Measurements from ENCODE around the gene LYZL6. TPM values are rescaled to one million over a fixed set of nuclear protein-coding genes. Genes with fewer than 3 reads are reported as not detected.
A peak's percentile ranks its signal among the peaks of the same experiment; 100 is the strongest.

Gene LYZL6
- total RNA-seq, 2 donors from 2014 or later: not detected

DNA sequence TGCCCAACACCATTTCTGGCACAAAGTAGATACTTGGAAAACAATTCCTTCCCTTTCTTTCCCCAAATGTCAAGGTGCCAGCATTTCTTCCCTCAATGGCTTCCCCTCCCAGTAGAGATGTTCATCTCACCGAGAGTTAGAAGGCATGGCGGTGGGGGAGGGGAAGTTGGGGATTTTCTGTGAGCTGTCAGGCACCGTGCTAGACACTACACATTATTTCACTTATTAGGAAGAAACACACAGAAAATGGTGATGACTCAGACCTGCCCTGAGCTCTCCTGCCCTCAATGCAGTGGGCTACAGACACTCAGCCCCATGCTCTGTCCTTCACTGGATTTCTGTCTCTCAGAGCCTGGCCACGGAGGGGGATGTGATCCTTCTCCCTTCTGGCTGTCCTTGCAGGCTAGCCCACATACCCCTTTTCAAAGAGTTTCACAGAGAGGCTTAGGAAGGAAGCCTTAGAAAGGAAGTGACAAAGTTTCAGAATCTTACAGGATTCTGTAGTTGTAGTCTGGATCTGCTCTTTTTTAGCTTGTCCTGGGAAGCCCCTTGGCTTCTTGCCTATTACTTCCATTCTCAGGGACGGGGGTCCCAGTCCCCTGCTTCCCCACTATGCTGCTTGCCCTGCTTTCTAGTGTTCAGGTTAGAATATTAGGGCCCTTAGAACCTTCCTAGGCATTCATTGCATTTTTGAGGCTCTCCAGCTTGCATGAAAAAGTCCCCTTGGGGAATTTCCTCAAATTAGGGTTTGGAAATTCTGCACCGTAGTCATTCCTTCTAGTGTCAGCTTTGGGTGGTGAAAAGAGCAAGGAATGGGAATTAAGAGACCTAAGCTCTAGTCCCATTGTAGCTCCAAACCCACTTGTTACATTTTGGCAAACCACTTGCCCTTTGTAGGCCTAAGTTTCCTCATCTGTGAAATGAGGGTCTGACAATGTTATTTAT is 51.1 kb downstream of the LYZL6 start:
- 83 to 85% methylated on average over 3 to 4 of the region's 6 CpGs for WGBS, 2 experiments (ENCODE audit: insufficient coverage in 1 of 2, insufficient read length in 1 of 2)
- H3K9me3 Mint-ChIP-seq: no peaks in the 10 kb centered on the region
- H3K27ac Mint-ChIP-seq: peak overlapping the region; percentile 44
- Histone ChIP-seq H3K4me3 (ENCODE audit: low read length) (no peak overlapping the region), H3K4me1 (ENCODE audit: control insufficient read depth, insufficient read depth, low read length) (peaks cover 2% of the 10 kb centered on the region), H3K27ac (ENCODE audit: low read depth, low read length) (no peak overlapping the region), H3K36me3 (ENCODE audit: control insufficient read depth, insufficient read depth, low read length) (no peaks in the 10 kb centered on the region), H3K9ac (ENCODE audit: extremely low read depth, low read length, poor library complexity, severe bottlenecking) (no peak overlapping the region), H3K9me3 (ENCODE audit: control insufficient read depth, low read length) (no peaks in the 10 kb centered on the region), H3K27me3 (ENCODE audit: control insufficient read depth, insufficient read depth, low read length, poor library complexity, severe bottlenecking) (no peaks in the 10 kb centered on the region)
- no peaks in the 10 kb centered on the region for H3K36me3 Mint-ChIP-seq (ENCODE audit: low read depth)
- H3K27me3 Mint-ChIP-seq (ENCODE audit: insufficient read depth): no peaks in the 10 kb centered on the region
- H3K4me1 Mint-ChIP-seq: peaks cover 23% of the 10 kb centered on the region
- H3K4me3 Mint-ChIP-seq: no peak overlapping the region
- TF ChIP-seq, protein P1, sequence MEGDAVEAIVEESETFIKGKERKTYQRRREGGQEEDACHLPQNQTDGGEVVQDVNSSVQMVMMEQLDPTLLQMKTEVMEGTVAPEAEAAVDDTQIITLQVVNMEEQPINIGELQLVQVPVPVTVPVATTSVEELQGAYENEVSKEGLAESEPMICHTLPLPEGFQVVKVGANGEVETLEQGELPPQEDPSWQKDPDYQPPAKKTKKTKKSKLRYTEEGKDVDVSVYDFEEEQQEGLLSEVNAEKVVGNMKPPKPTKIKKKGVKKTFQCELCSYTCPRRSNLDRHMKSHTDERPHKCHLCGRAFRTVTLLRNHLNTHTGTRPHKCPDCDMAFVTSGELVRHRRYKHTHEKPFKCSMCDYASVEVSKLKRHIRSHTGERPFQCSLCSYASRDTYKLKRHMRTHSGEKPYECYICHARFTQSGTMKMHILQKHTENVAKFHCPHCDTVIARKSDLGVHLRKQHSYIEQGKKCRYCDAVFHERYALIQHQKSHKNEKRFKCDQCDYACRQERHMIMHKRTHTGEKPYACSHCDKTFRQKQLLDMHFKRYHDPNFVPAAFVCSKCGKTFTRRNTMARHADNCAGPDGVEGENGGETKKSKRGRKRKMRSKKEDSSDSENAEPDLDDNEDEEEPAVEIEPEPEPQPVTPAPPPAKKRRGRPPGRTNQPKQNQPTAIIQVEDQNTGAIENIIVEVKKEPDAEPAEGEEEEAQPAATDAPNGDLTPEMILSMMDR (conservative IDR thresholded peaks at IDR 0.05): no peak
- no peak for DNase-seq

DNA sequence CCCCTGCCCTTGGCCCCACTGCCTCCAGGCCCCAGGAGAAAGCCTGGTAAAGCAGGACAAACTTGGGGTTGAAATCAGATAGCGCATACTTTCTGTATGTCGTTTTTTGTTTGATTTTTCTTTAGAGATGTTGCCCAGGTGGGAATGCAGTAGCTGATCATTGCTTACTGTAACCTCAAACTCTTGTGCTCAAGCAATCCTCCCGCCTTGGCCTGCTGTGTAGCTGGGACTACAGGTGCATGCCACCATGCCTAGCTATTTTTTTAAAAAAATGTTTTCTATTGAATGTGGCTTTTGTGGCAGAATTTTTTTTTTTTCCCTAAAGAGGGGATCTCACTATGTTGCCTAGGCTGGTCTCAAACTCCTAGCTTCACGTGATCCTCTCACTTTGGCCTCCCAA is 52.2 kb downstream of the LYZL6 start:
- H3K27ac Mint-ChIP-seq: no peak overlapping the region
- WGBS, 2 experiments (ENCODE audit: insufficient coverage in 1 of 2, insufficient read length in 1 of 2): 88 to 93% methylated on average over 3 to 4 of the region's 4 CpGs
- no peaks in the 10 kb centered on the region for H3K36me3 ChIP-seq (ENCODE audit: control insufficient read depth, insufficient read depth, low read length)
- no peak for DNase-seq
- H3K27me3 ChIP-seq (ENCODE audit: control insufficient read depth, insufficient read depth, low read length, poor library complexity, severe bottlenecking): no peaks in the 10 kb centered on the region
- H3K4me1 ChIP-seq (ENCODE audit: control insufficient read depth, insufficient read depth, low read length): peaks cover 2% of the 10 kb centered on the region
- H3K4me1 Mint-ChIP-seq: peaks cover 23% of the 10 kb centered on the region
- H3K27ac ChIP-seq (ENCODE audit: low read depth, low read length): no peak overlapping the region
- H3K27me3 Mint-ChIP-seq (ENCODE audit: insufficient read depth): no peaks in the 10 kb centered on the region
- H3K9me3 Mint-ChIP-seq: no peaks in the 10 kb centered on the region
- H3K4me3 ChIP-seq (ENCODE audit: low read length): no peak overlapping the region
- no peak overlapping the region for H3K4me3 Mint-ChIP-seq
- TF ChIP-seq, protein P1 (conservative IDR thresholded peaks at IDR 0.05): no peak
- no peaks in the 10 kb centered on the region for H3K9me3 ChIP-seq (ENCODE audit: control insufficient read depth, low read length)
- H3K9ac ChIP-seq (ENCODE audit: extremely low read depth, low read length, poor library complexity, severe bottlenecking): no peak overlapping the region
- H3K36me3 Mint-ChIP-seq (ENCODE audit: low read depth): no peaks in the 10 kb centered on the region

DNA sequence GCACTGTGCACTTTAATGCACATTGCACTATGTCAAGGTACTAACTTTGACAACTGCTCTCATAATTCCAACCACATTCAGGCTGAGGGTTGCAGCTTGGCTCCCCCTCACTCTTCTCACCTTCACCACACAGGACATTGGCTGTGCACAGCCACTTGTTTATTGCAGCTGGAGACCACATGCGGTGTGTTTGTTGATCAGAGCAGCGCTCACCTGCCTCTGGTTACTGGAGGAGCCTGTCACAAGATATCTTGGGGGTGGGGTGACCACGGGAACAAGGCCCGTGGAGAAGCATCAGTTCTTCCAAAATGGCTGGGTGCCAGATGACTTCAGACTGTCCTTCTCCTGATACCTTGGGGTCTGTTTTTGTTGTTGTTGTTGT is 52.7 kb downstream of the LYZL6 start:
- TF ChIP-seq, protein P1 (conservative IDR thresholded peaks at IDR 0.05): no peak
- Mint-ChIP-seq H3K4me3 (no peak overlapping the region), H3K9me3 (no peaks in the 10 kb centered on the region), H3K4me1 (peaks cover 23% of the 10 kb centered on the region), H3K36me3 (ENCODE audit: low read depth) (no peaks in the 10 kb centered on the region), H3K27me3 (ENCODE audit: insufficient read depth) (no peaks in the 10 kb centered on the region), H3K27ac (no peak overlapping the region)
- Histone ChIP-seq H3K4me1 (ENCODE audit: control insufficient read depth, insufficient read depth, low read length) (peaks cover 2% of the 10 kb centered on the region), H3K27ac (ENCODE audit: low read depth, low read length) (no peak overlapping the region), H3K4me3 (ENCODE audit: low read length) (no peak overlapping the region), H3K36me3 (ENCODE audit: control insufficient read depth, insufficient read depth, low read length) (no peaks in the 10 kb centered on the region), H3K9me3 (ENCODE audit: control insufficient read depth, low read length) (no peaks in the 10 kb centered on the region), H3K9ac (ENCODE audit: extremely low read depth, low read length, poor library complexity, severe bottlenecking) (no peak overlapping the region), H3K27me3 (ENCODE audit: control insufficient read depth, insufficient read depth, low read length, poor library complexity, severe bottlenecking) (no peaks in the 10 kb centered on the region)
- 57 to 78% methylated on average over 2 to 4 of the region's 4 CpGs for WGBS, 2 experiments (ENCODE audit: insufficient coverage in 1 of 2, insufficient read length in 1 of 2)
- DNase-seq: peak; percentile 69

Measured in endodermal cell (in vitro differentiated cells).